ENCODE measurements around the gene GPC6.

GPC6 gene

GRCh38 chr13:94007072-94007471, 780.5 kb downstream of the GPC6 start:
- DNase-seq, result no peak

DNA sequence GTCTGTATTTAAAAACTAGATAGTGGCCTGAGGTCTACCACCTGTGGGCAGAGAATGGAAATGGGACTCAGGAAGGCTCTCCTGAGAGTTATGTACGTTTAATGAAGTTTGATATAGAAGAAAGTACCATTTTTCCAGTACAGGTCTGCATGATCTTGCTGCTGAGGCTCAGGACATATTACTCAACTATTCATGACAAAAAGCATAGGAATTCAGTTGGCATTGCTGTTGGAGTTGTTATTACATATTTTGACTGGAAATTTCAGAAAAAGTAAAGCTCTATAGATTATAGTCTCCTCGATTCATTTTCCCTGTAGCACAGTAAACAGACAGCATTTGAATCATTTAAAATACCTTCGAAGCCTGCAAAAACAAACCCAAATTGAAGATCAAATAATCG, 783.1 kb downstream of the GPC6 start:
- no peak for DNase-seq

DNA sequence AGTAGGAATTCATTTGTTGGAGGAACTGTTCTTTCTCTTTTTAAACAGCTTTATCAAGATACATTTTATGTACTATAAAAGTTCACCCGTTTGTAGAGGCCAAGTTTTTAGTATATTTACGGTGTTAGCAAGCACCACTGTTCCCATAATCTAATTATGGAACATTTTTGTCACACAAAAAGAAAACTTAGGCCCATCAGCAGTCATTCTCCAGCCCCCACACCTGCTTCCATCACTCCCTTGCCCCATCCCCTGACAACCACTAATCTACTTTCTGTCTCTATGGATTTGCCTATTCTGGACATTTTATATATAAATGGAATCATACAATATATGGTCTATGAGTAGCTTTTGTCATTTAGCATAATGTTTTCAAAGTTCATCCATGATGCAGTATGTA, 787.9 kb downstream of the GPC6 start:
- no peak for DNase-seq

DNA sequence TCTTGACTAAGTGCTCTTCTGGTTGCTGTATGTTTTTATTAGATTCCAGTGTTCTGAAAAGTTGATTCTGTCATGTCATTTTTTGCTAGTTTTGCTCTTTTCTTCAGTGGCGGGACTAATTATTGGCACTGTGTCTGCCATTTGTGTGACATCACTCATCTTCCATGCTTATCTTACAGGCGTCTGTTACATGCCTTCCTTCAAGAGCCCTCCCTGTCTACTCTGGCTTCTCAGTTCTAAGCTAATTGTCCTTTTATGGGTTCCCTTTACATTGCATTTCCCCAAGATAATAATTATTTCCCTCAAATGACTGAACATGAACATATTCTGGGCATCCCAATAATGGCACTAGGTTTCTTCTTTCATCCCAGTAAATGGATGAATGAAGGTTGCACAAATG, 793.8 kb downstream of the GPC6 start:
- no peak for DNase-seq

DNA sequence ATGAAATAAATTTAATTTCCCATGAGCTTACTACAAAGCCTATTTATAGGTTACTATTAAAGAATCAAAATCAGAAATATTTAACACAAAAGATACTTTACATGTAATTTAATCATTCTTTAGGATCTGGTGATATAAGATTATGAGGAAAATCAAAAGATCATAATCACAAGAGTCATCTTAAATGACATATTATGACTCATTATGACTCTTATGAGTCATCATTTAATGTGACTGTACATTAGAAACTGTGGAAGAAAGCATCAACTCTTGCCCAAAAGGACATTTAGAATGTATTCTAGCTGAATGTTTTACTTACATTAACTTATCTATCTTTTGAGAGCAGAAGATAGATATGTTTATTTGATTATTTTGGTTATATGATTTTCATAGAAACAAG, 794.2 kb downstream of the GPC6 start:
- DNase-seq, result no peak

DNA sequence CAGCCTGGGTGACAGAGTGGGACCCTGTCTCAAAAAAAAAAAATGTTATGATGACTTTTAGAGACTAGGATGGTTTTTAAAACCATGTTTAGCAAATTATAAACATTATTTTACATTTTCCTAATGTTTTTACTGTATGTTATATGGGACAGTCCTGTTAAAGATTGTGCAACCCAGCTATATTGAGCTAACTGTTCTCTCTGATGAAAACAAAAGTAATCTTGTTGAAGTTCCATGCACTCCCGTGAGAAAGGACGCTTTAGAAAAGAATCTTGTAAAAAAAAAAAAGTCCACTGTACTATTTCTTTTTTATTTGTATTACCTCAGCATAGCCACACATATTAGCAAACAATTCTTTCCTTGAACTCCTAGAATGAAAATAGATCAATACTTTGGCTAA, 801.6 kb downstream of the GPC6 start:
- no peak for DNase-seq

DNA sequence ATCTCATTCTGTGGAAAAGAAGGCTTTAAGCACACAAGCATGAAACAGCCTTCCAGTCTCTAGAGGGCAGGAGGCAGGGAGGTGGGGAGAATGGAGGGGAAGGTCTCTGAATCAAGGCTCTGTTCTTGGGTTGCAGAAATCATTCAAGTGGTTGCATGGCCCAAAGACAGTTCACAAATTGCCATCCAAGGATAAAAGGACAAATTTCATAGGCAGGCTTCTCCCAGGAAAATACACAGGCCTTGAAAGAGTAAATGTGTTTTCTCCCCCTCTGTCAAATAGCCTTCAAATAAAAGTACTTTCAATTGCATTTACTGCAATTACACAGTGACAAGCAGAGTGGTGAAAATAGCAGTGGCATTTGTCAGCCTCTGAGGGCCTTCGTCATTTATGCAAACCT, 802.0 kb downstream of the GPC6 start:
- DNase-seq, result no peak

DNA sequence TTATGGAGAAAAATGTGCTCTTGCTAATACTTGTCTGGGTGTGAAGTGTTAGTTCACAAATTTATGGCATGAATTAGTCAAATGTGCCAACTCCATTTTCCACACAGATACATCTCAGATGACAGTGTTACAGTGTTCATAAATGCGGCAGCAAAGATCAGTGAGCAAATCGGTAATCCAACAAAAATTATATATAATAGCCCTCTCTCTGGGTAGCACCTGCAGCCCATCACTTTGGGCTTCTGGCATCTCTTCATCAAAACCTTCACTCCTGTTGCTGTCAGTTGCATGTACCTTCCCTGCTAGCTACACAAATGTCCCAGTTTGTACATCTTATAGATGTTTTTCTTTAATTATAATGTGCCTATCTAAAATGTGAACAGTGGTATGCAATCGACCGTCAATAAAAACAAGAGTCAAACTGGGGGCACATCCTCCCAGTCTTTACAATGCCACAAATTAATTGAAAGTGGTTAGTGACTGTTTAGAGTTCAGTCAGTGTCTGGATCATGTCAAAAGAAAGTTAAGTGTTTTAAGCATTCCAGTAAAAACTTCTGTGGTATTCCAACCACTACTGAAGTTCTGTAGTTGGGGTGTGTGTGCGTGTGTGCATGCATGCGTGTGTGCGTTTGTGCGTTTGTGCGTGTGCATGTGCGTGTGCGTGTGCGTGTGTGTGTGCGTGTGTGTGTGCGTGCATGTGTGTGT, 804.0 kb downstream of the GPC6 start:
- no peak for DNase-seq

GRCh38 chr13:94031609-94032008, 805.0 kb downstream of the GPC6 start:
- no peak for DNase-seq

DNA sequence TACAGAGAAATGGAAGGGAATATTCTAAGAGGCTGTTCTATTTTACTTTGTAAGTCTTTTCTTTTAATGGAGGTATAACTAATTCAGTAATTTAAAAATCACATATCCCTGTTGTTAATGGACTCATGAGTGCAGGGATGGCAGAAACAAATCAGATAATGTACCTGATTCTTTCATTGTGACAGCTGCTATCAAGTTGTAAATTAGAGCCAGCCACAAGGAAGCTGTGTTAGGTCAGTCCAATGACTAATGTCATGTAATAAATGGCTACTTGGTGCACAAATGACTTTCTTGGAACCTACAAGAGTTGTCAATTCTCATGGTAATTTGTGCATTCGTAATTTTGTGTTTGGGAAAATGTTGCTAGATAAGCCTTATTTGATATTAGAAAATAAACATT, 806.5 kb downstream of the GPC6 start:
- no peak for DNase-seq

GRCh38 chr13:94033830-94034642, 807.4 kb downstream of the GPC6 start:
- no peak for DNase-seq

DNA sequence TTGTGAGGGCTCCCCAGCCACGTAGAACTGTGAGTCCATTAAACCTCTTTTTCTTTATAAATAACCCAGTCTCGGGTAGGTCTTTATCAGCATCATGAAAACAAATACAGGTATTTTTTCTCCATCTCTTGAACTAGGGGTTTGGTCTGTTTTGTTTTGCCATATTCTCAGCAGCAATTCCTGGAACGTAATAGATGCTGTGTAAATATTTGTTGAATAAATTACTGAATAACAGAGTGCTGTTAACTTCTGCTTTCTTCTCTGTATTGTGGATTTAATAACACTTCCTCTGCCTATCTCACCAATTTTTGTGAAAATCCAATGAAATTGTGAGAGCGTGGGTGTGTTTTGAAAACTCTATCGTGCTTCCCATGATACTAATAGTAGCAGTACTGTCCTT, 823.4 kb downstream of the GPC6 start:
- no peak for DNase-seq

- no peak for DNase-seq
Observed at GRCh38 chr13:94050686-94051085, 824.1 kb downstream of the GPC6 start.

DNA sequence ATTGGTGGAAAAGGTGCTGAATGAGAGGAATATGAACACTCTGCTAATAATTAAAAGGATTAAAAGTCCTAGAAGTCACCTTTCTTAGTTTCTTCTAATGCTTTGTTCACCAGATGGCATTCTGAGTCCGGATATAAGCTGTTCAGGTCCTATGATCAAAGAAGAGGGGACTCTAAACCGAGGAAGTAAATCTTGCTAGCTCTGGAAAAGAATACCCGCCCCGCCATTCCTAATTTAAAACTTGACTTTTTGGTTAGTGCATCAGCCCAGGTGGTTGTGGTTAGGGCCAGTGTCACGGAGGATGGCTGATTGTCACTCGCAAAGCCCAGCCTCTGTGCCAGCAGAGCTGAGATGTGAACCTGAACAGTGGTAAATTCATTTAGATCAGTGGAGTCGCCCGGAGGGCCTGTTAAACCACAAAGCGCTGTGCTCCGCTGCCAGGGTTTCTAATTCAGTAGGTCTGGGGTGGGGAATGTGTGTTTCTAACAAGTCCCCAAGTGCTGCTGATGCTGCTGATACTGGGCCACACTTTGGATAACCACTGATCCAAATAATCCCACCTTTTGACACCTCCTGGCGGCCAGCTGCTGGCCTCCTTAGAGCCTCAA, 827.5 kb downstream of the GPC6 start:
- DNase-seq, result no peak

DNA sequence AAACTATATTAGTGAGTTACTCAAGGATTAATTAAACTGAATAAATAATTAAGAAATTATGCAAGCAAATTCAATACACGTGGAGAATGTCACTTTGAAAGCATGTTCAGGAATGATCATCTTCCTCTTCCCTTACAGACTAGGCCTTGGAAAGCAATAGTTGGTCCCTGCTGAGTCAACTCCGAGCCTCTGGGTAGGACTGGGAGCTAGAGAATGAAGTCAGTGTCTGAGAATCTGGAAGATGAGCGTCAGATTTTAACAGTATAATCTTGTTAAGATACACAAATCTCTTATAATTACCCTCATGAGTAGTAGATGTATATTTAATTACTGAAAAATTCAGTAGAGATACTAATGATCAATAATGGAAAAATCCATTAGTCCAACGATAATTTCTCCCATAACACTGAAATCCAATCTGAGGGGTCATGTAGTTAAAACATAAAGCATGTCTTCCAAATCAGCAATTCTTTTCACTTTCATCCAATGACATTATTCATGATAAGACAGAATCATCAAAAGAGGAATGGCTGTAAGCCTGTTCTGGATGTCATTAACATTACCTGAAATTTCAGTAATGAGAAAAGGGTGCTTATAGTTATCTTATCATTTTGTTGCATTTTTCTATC, 829.9 kb downstream of the GPC6 start:
- DNase-seq, result no peak

- no peak for DNase-seq
Observed at GRCh38 chr13:94057618-94058186, 831.1 kb downstream of the GPC6 start.

GRCh38 chr13:94058821-94059360, 832.3 kb downstream of the GPC6 start:
- DNase-seq, result no peak

- no peak for DNase-seq
Observed at GRCh38 chr13:94061301-94061700, 834.7 kb downstream of the GPC6 start.

GRCh38 chr13:94063096-94063495, 836.5 kb downstream of the GPC6 start:
- no peak for DNase-seq

GRCh38 chr13:94063848-94064247, 837.2 kb downstream of the GPC6 start:
- no peak for DNase-seq

- no peak for DNase-seq
Observed at GRCh38 chr13:94065741-94066140, 839.1 kb downstream of the GPC6 start.

DNA sequence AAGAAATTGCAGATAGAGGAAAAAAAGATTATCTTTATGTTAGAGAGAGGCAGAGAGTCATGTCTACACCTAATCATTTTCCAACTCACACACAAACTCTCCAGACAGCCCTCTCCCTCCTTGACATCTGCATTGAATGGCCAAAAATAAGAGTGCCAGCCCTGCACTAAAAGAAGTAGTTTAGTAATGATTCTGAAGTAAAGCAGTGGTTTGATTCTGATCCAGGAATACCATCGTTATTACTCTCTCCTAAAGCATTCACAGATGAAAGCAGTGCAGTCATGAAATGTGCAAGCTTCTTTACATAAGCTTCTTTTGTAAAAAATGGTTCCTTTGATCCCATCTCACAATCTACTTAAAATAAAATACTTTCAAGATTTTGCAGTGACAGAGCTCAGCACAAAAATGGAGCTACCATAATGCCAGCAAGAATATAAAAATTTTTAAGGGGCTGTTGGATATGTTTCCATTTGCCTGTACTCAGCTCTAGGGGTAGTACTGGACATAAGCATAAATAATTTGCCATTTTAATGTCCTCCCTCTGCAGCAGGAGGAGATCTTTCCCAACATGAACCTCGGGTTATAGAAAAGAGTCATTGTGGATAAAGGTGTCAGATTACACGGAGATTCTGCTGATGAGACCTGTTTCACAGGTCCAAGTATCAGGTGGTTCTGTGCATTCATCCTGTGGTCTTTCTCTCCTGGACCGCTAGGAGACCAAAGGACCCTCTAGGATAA, 846.6 kb downstream of the GPC6 start:
- no peak for DNase-seq
